NT2/D1 (cell line): ENCODE measurements around the gene KIAA1958.

Experiments
- DNase-seq: peaks from one replicate; pipeline ENCODE4 v3.0.0-alpha.2; 2011; ENCODE audit warnings: low read depth, low spot score
- H3K27me3 ChIP-seq: 2 replicates; pipeline ENCODE4 v1.6.0; 2011; ENCODE audit warnings: mild to moderate bottlenecking; ENCODE audit not compliant: insufficient read length, insufficient read depth
- H3K36me3 ChIP-seq: 2 replicates; pipeline ENCODE4 v1.6.1; 2011; ENCODE audit warnings: mild to moderate bottlenecking, low read length, mixed read lengths; ENCODE audit not compliant: insufficient read depth, insufficient read length
- H3K4me1 ChIP-seq: 2 replicates; pipeline ENCODE4 v1.5.1; 2011; ENCODE audit not compliant: insufficient read depth, insufficient read length
- H3K4me3 ChIP-seq: 2 replicates; pipeline ENCODE4 v1.5.1; 2011; ENCODE audit warnings: low read depth; ENCODE audit not compliant: insufficient read length
- H3K9ac ChIP-seq: 2 replicates; pipeline ENCODE4 v1.6.0; 2011; ENCODE audit warnings: low read depth; ENCODE audit not compliant: insufficient read length
- H3K9me3 ChIP-seq: 2 replicates; pipeline ENCODE4 v1.5.1; 2011; ENCODE audit warnings: mild to moderate bottlenecking, low read length; ENCODE audit not compliant: insufficient read depth
- SUZ12 ChIP-seq: IDR thresholded peaks from 2 replicates; pipeline ENCODE4 v1.6.1; 2011; ENCODE audit not compliant: insufficient read length, insufficient read depth; ENCODE audit errors: extremely low read depth
- YY1 ChIP-seq: IDR thresholded peaks from 2 replicates; pipeline ENCODE4 v1.6.1; 2011; ENCODE audit not compliant: insufficient read length, insufficient read depth
- ZNF274 ChIP-seq: IDR thresholded peaks from 2 replicates; pipeline ENCODE4 v1.6.1; 2011; ENCODE audit warnings: mild to moderate bottlenecking, low read depth, low read length

Gene KIAA1958

GRCh38 chr9:112446080-112446479 is 40.5 kb upstream of the KIAA1958 start:
- Histone ChIP-seq H3K4me1 (no peaks in the 10 kb centered on the region), H3K9ac (no peak overlapping the region), H3K27me3 (no peaks in the 10 kb centered on the region), H3K4me3 (no peak overlapping the region), H3K36me3 (peaks cover 23% of the 10 kb centered on the region), H3K9me3 (no peaks in the 10 kb centered on the region)
- TF ChIP-seq YY1 = no peak
- no peak for TF ChIP-seq ZNF274
- TF ChIP-seq SUZ12 = no peak
- DNase-seq = no peak

DNA sequence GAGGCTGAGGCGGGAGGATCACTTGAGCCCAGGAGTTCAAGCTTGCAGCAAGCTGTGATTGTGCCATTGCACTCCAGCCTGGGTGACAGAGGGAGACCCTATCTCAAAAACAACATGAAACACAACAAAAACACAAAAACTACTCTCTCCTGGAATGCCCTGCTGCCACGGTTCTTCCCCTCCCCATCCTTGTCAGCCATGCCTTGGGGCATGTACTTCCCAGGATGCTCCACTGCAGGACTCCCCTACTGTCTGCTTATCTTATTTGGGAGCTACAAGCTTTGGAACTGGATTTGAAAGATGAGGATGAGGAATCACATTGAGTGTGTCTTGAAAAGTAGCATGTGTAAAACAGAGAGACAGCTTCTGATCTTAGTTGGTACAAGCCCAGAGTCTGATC is 40.1 kb upstream of the KIAA1958 start:
- TF ChIP-seq YY1 (no peak), SUZ12 (no peak), ZNF274 (no peak)
- no peaks in the 10 kb centered on the region for H3K9me3 ChIP-seq
- H3K27me3 ChIP-seq = no peaks in the 10 kb centered on the region
- DNase-seq = no peak
- no peaks in the 10 kb centered on the region for H3K4me1 ChIP-seq
- H3K9ac ChIP-seq = no peak overlapping the region
- peaks cover 18% of the 10 kb centered on the region for H3K36me3 ChIP-seq
- H3K4me3 ChIP-seq = no peak overlapping the region

- H3K4me3 ChIP-seq = no peak overlapping the region
- no peaks in the 10 kb centered on the region for H3K9me3 ChIP-seq
- no peaks in the 10 kb centered on the region for H3K27me3 ChIP-seq
- H3K4me1 ChIP-seq = no peaks in the 10 kb centered on the region
- TF ChIP-seq YY1 = no peak
- no peak for TF ChIP-seq ZNF274
- TF ChIP-seq SUZ12 = no peak
- no peak overlapping the region for H3K9ac ChIP-seq
- no peak for DNase-seq
- H3K36me3 ChIP-seq = peaks cover 15% of the 10 kb centered on the region
Measured at GRCh38 chr9:112447283-112447761, 39.3 kb upstream of the KIAA1958 start.

- H3K4me1 ChIP-seq = no peaks in the 10 kb centered on the region
- DNase-seq = no peak
- H3K9ac ChIP-seq = no peak overlapping the region
- TF ChIP-seq SUZ12 = no peak
- TF ChIP-seq YY1 = no peak
- TF ChIP-seq ZNF274 = no peak
- no peak overlapping the region for H3K4me3 ChIP-seq
- peaks cover 11% of the 10 kb centered on the region for H3K9me3 ChIP-seq
- peaks cover 45% of the 10 kb centered on the region for H3K36me3 ChIP-seq
- H3K27me3 ChIP-seq = no peaks in the 10 kb centered on the region
Measured at GRCh38 chr9:112462855-112463254, 23.8 kb upstream of the KIAA1958 start.

DNA sequence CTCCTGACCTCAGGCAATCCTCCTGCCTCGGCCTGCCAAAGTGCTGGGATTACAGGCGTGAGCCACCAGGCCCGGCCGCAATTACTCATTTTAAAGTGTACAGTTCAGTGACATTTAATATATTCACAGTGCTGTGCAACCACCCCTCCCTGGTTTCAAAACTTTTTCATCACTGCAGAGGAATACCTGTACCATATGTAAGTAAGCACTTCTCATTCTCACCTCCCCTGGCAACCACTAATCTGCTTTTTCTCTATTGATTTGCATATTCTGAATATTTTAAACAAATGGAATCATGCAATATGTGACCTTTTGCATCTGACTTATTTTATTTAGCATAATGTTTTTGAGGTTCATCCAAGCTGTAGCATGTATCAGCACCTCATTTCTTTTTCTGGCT is 21.3 kb upstream of the KIAA1958 start:
- Histone ChIP-seq H3K4me1 (no peaks in the 10 kb centered on the region), H3K27me3 (no peaks in the 10 kb centered on the region), H3K9me3 (peaks cover 11% of the 10 kb centered on the region), H3K4me3 (no peak overlapping the region), H3K9ac (no peak overlapping the region), H3K36me3 (peaks cover 32% of the 10 kb centered on the region)
- DNase-seq = no peak
- TF ChIP-seq YY1 = no peak
- TF ChIP-seq SUZ12 = no peak
- no peak for TF ChIP-seq ZNF274

DNA sequence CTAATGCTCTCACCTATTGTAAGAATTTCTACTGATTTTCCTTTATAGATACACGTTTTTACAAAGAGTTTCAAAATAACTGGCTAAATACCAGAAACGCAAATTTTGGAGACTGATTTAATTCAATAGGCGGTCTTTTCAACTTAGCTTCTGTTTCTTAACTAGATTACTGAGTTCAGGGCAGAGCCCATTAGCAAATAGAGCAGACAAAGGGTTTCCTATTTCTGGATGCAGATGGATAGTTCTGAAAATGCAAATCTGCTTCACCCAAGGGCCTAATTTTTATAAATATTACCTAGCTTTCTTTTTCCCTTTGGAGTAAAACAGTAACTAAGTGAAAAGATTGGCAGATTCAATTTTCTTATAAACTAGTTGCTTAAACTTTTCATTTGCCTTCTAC is 13.6 kb upstream of the KIAA1958 start:
- TF ChIP-seq ZNF274 = no peak
- no peak for TF ChIP-seq SUZ12
- no peak for TF ChIP-seq YY1
- H3K36me3 ChIP-seq = peaks cover 22% of the 10 kb centered on the region
- no peak for DNase-seq
- peaks cover 7% of the 10 kb centered on the region; the same call in 1 of the 2 replicates for H3K9me3 ChIP-seq
- H3K4me1 ChIP-seq = no peaks in the 10 kb centered on the region
- H3K4me3 ChIP-seq = no peak overlapping the region
- H3K27me3 ChIP-seq = no peaks in the 10 kb centered on the region
- H3K9ac ChIP-seq = no peak overlapping the region

DNA sequence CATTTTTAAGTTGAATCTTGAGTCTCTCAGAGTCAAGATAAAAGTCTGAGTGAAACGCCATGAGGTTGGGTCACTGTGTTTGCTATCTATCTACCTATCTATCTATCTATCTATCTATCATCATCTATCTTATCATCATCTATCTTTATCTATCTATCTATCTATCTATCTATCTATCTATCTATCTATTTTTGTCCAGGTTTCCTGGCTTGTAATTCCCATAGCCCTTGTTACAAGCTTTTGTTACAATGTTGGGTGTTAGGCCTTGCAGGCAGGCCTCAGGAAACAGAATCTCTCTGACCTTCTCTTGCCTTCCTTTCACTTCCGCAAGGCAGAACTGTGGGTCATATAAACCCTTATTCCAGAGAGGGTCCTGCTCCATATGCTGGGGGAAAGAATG is 12.6 kb upstream of the KIAA1958 start:
- Histone ChIP-seq H3K36me3 (peaks cover 20% of the 10 kb centered on the region), H3K4me1 (no peaks in the 10 kb centered on the region), H3K4me3 (no peak overlapping the region), H3K9me3 (peaks cover 7% of the 10 kb centered on the region; the same call in 1 of the 2 replicates), H3K9ac (no peak overlapping the region), H3K27me3 (no peaks in the 10 kb centered on the region)
- TF ChIP-seq YY1 (no peak), SUZ12 (no peak), ZNF274 (no peak)
- no peak for DNase-seq

DNA sequence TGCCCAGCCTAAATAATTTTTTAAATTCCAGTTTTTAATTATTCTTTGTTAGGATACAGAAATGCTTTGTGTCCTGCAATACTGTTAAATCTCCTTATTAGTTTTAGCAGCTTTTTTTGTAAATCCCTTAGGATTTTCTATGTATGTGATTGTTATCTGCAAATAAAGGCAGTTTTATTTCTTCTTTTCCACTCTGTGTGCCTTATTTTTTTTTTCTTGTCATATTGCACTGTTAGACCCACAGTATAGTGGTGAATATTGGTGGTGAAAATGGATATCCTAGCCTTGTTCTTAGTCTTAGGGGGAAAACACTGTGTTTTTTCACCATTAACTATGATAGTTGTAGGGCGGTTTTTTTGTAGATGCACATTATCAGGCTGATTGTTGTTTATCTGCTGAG is 11.3 kb upstream of the KIAA1958 start:
- TF ChIP-seq SUZ12 (no peak), ZNF274 (no peak), YY1 (no peak)
- peaks cover 7% of the 10 kb centered on the region; the same call in 1 of the 2 replicates for H3K9me3 ChIP-seq
- no peak overlapping the region for H3K9ac ChIP-seq
- no peaks in the 10 kb centered on the region for H3K4me1 ChIP-seq
- peaks cover 20% of the 10 kb centered on the region for H3K36me3 ChIP-seq
- no peak for DNase-seq
- no peaks in the 10 kb centered on the region for H3K27me3 ChIP-seq
- H3K4me3 ChIP-seq = no peak overlapping the region
